ENCODE data around the gene PPIB. TPM values are rescaled to one million over a fixed set of nuclear protein-coding genes. Genes with fewer than 3 reads are reported as not detected.
A peak's percentile ranks its signal among the peaks of the same experiment; 100 is the strongest.

The PPIB gene
- total RNA-seq, 3 donors from 2014 or later (not counting 1 experiment from before 2014, with no cell fraction given), result 234 to 298 (median 251) TPM

DNA sequence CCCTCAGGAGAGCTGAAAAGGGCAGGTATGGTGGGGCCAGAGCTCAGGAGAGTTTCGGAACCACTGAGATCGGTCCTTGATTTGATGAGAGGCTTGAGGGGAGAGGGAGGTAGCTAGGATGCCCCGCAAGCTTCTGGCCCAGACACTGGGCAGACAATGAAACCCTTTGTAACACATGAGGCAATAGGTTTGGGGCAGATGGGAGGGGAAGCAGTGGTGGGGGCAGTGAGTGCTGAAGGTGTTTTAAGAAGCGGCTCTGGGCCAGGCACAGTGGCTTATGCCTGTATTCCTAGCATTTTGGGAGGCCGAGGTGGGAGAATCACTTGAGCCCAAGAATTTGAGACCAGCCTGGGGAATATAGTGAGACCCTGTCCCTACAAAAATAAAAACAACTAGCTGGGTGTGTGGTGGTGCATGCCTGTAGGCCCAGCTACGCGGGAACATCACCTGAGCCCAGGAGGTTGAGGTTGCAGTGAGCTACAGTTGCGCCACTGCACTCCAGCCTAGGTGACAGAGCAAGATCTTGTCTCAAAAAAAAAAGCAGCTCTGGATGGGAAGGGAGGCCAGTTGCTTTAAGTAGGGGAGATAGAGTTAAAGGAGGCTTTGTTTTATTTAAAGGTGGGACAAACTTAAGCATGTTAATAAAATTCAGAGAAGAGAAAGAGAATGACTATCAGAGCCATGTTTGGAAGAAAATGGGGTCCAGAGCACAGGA, 20.9 kb downstream of the PPIB start:
- TF ChIP-seq, protein P1, sequence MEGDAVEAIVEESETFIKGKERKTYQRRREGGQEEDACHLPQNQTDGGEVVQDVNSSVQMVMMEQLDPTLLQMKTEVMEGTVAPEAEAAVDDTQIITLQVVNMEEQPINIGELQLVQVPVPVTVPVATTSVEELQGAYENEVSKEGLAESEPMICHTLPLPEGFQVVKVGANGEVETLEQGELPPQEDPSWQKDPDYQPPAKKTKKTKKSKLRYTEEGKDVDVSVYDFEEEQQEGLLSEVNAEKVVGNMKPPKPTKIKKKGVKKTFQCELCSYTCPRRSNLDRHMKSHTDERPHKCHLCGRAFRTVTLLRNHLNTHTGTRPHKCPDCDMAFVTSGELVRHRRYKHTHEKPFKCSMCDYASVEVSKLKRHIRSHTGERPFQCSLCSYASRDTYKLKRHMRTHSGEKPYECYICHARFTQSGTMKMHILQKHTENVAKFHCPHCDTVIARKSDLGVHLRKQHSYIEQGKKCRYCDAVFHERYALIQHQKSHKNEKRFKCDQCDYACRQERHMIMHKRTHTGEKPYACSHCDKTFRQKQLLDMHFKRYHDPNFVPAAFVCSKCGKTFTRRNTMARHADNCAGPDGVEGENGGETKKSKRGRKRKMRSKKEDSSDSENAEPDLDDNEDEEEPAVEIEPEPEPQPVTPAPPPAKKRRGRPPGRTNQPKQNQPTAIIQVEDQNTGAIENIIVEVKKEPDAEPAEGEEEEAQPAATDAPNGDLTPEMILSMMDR (IDR thresholded peaks at IDR 0.05), result no peak
- Histone ChIP-seq H3K36me3 (ENCODE audit: control insufficient read depth, insufficient read depth, low read length) (peaks cover 42% of the 10 kb centered on the region), H3K4me1 (ENCODE audit: control insufficient read depth, insufficient read depth, low read length) (no peaks in the 10 kb centered on the region), H3K27me3 (ENCODE audit: control insufficient read depth, insufficient read depth, low read length) (no peaks in the 10 kb centered on the region), H3K9me3 (ENCODE audit: control insufficient read depth, insufficient read depth, low read length) (no peaks in the 10 kb centered on the region), H3K4me3 (ENCODE audit: low read length) (no peak overlapping the region), H3K27ac (ENCODE audit: low read length) (no peak overlapping the region)
- peaks cover 6% of the 10 kb centered on the region for H3K36me3 Mint-ChIP-seq
- no peaks in the 10 kb centered on the region for H3K27me3 Mint-ChIP-seq (ENCODE audit: low read depth in 2 of 2)
- no peak for ATAC-seq
- H3K4me3 Mint-ChIP-seq, result no peak overlapping the region
- WGBS (ENCODE audit: insufficient coverage), result 98% methylated on average over 8 of the region's 8 CpGs
- DNase-seq, result no peak
- peak overlapping the region; percentile 41 to 51 for H3K27ac Mint-ChIP-seq
- intact Hi-C loops (cut with micrococcal nuclease), result no loop called here
- no peaks in the 10 kb centered on the region for H3K9me3 Mint-ChIP-seq
- H3K4me1 Mint-ChIP-seq, result peaks cover 0 to 4% of the 10 kb centered on the region in 2 donors

DNA sequence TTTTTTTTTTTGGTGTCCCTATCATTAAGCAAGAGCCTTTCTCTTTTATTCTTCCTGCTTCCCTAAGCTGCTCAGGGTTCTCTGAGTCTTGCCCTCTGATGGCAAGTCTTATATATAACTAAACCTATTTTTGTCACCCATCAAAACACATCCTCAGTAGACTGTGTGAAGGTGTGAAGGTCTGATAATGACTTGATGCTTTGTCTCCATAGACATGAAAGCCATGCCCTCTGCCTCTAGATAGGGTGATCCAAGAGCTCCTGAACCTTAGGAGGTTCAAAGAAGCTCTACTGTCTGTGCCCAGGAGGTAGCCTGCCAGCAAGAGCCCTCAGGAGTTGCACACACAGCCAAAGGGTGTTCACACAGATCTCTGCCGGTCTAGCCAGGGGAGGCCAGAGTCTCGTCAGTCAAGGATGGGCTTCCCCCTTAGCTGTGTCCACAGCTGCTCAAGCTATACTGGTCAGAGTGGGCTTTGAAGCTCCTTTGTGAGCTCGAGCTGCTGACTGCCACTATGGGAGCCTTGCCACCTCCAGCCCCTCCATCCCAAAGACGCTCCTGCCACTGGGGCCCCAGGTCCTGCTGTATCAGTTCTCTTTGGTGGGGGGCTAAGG, 24.4 kb downstream of the PPIB start:
- intact Hi-C loops (cut with micrococcal nuclease), result no loop called here
- TF ChIP-seq, protein P1 (IDR thresholded peaks at IDR 0.05), result no peak
- Histone ChIP-seq H3K27me3 (ENCODE audit: control insufficient read depth, insufficient read depth, low read length) (no peaks in the 10 kb centered on the region), H3K36me3 (ENCODE audit: control insufficient read depth, insufficient read depth, low read length) (peaks cover 58% of the 10 kb centered on the region), H3K4me3 (ENCODE audit: low read length) (no peak overlapping the region), H3K27ac (ENCODE audit: low read length) (no peak overlapping the region), H3K4me1 (ENCODE audit: control insufficient read depth, insufficient read depth, low read length) (no peaks in the 10 kb centered on the region), H3K9me3 (ENCODE audit: control insufficient read depth, insufficient read depth, low read length) (no peaks in the 10 kb centered on the region)
- Mint-ChIP-seq H3K4me1 (peaks cover 0 to 8% of the 10 kb centered on the region in 2 donors), H3K27me3 (ENCODE audit: low read depth in 2 of 2) (no peaks in the 10 kb centered on the region), H3K27ac (peak overlapping the region in 1 of 2 donors; percentile 39), H3K36me3 (peaks cover 6% of the 10 kb centered on the region), H3K4me3 (no peak overlapping the region), H3K9me3 (no peaks in the 10 kb centered on the region)
- 96% methylated on average over 4 of the region's 4 CpGs for WGBS (ENCODE audit: insufficient coverage)
- DNase-seq (no peak), ATAC-seq (no peak)

DNA sequence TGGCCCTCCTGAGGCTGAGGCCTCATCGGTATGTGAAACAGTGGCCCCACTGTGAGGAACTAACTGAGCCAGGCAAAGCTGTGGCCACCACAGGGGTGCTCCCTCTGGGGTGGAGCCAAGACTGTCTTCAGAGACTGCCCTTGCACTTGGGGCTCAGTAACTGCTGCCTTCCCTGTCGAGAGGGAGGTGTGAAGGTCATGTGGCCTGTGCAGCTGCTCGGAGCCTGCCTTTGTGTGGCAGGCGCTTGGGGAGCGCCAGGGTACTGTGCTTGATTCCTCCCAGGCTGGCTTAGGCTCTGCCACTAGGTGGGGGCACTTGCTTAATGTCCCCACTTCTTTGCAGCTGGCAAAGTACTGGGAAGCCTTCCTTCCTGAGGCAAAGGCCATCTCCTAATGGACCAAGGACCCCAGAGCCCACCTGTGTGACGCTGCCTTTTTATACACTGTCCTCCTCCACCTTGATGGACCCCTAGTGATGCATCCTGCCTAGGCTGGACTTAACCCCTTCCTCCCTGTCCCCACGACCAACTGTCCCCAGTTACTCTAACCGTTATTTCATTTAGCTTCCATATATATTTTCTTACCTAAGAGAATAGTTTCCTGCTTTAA, 25.5 kb downstream of the PPIB start:
- ATAC-seq, result peak; percentile 31 to 49 (median 41)
- Histone ChIP-seq H3K4me3 (ENCODE audit: low read length) (no peak overlapping the region), H3K9me3 (ENCODE audit: control insufficient read depth, insufficient read depth, low read length) (no peaks in the 10 kb centered on the region), H3K27ac (ENCODE audit: low read length) (no peak overlapping the region), H3K36me3 (ENCODE audit: control insufficient read depth, insufficient read depth, low read length) (peaks cover 57% of the 10 kb centered on the region), H3K27me3 (ENCODE audit: control insufficient read depth, insufficient read depth, low read length) (no peaks in the 10 kb centered on the region), H3K4me1 (ENCODE audit: control insufficient read depth, insufficient read depth, low read length) (no peaks in the 10 kb centered on the region)
- Mint-ChIP-seq H3K36me3 (peaks cover 6% of the 10 kb centered on the region), H3K27ac (no peak overlapping the region), H3K4me3 (no peak overlapping the region), H3K9me3 (no peaks in the 10 kb centered on the region), H3K4me1 (peaks cover 0 to 8% of the 10 kb centered on the region in 2 donors), H3K27me3 (ENCODE audit: low read depth in 2 of 2) (no peaks in the 10 kb centered on the region)
- no peak for DNase-seq
- 79% methylated on average over 8 of the region's 8 CpGs for WGBS (ENCODE audit: insufficient coverage)
- TF ChIP-seq, protein P1 (IDR thresholded peaks at IDR 0.05), result no peak
- intact Hi-C loops (cut with micrococcal nuclease), result no loop called here

All from natural killer cell (primary cell).